KMS-11 (cell line): ENCODE results near the gene FOXN1.

Experiments used
- H2AFZ ChIP-seq: fragments of 200-600 bp; sonication (generic); 2 replicates; pipeline ENCODE4 v1.6.1; 2016; ENCODE audit warnings: antibody characterized with exemption, mixed run types, low read depth
- H3K27ac ChIP-seq: fragments of 200-600 bp; sonication (generic); 2 replicates; pipeline ENCODE4 v1.6.1; 2016; ENCODE audit warnings: mild to moderate bottlenecking, mixed run types
- H3K27me3 ChIP-seq: fragments of 200-600 bp; sonication (generic); 2 replicates; pipeline ENCODE4 v1.6.1; 2017; ENCODE audit warnings: mild to moderate bottlenecking, low read depth, mixed run types, moderate library complexity; ENCODE audit not compliant: insufficient read depth
- H3K36me3 ChIP-seq: fragments of 200-600 bp; sonication (generic); 2 replicates; pipeline ENCODE4 v1.6.1; 2017; ENCODE audit warnings: mild to moderate bottlenecking, mixed run types; ENCODE audit not compliant: insufficient read depth
- H3K4me1 ChIP-seq: fragments of 200-600 bp; sonication (generic); 2 replicates; pipeline ENCODE4 v1.6.1; 2016; ENCODE audit warnings: mild to moderate bottlenecking, low read depth, mixed run types; ENCODE audit not compliant: poor library complexity, severe bottlenecking
- H3K4me2 ChIP-seq: fragments of 200-600 bp; sonication (generic); 2 replicates; pipeline ENCODE4 v1.7.0; 2016; ENCODE audit warnings: mild to moderate bottlenecking, mixed run types
- H3K4me3 ChIP-seq: fragments of 200-600 bp; sonication (generic); IDR thresholded peaks from 2 replicates; pipeline ENCODE4 v1.6.1; 2017; ENCODE audit warnings: low read depth, low read length, mixed read lengths; ENCODE audit not compliant: insufficient read depth
- H3K79me2 ChIP-seq: fragments of 200-600 bp; sonication (generic); 2 replicates; pipeline ENCODE4 v1.6.1; 2016; ENCODE audit warnings: low read depth, mixed run types; ENCODE audit not compliant: insufficient read depth
- H3K9ac ChIP-seq: fragments of 200-600 bp; sonication (generic); 2 replicates; pipeline ENCODE4 v1.6.1; 2016; ENCODE audit warnings: mild to moderate bottlenecking, mixed run types
- H4K20me1 ChIP-seq: fragments of 200-600 bp; sonication (generic); 2 replicates; pipeline ENCODE4 v1.6.1; 2016; ENCODE audit warnings: mild to moderate bottlenecking, mixed run types; ENCODE audit not compliant: insufficient read depth
- CTCF ChIP-seq: fragments of 200-600 bp; sonication (generic); conservative IDR thresholded peaks from 2 replicates; pipeline ENCODE4 v1.6.1; 2017; ENCODE audit warnings: low read depth, mild to moderate bottlenecking, antibody characterized with exemption, low read length, moderate library complexity, mixed read lengths

FOXN1 gene

GRCh38 chr17:28578246-28579195 lies 72.4 kb downstream of the FOXN1 start:
- no peaks in the 10 kb centered on the region for H3K79me2 ChIP-seq
- H2AFZ ChIP-seq, result no peak overlapping the region
- H3K27me3 ChIP-seq, result no peaks in the 10 kb centered on the region
- H3K36me3 ChIP-seq, result peaks cover 5% of the 10 kb centered on the region; the same call in 1 of the 2 replicates
- no peaks in the 10 kb centered on the region for H4K20me1 ChIP-seq
- no peak overlapping the region for H3K27ac ChIP-seq
- no peak overlapping the region for H3K4me2 ChIP-seq
- no peak overlapping the region for H3K9ac ChIP-seq
- peaks cover 9% of the 10 kb centered on the region for H3K4me1 ChIP-seq
- TF ChIP-seq CTCF, result no peak
- no peak overlapping the region for H3K4me3 ChIP-seq

DNA sequence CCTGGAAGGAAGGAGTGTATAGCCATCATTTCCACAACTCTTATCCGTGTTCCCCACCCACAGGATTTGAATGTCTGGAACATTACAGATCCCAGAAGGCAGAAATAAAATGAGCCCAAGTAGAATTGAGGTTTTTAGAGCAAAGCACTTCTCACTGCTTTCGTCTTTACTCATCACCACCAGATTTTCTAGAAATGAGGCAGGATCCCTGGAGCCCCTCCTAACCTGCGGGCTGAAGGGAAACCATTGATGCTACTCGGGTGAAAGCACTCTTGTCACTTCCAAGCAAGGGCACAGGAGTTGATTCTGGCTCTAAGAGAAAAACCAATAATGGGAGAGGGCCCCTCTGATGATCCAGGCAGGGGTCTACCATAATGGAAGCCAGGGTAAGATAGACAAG lies 73.4 kb downstream of the FOXN1 start:
- peaks cover 8% of the 10 kb centered on the region; the same call in 1 of the 2 replicates for H3K36me3 ChIP-seq
- no peaks in the 10 kb centered on the region for H3K79me2 ChIP-seq
- H3K4me3 ChIP-seq, result no peak overlapping the region
- no peak overlapping the region for H3K9ac ChIP-seq
- H3K4me2 ChIP-seq, result no peak overlapping the region
- no peaks in the 10 kb centered on the region for H4K20me1 ChIP-seq
- H3K4me1 ChIP-seq, result peaks cover 9% of the 10 kb centered on the region
- H3K27ac ChIP-seq, result no peak overlapping the region
- H3K27me3 ChIP-seq, result no peaks in the 10 kb centered on the region
- H2AFZ ChIP-seq, result no peak overlapping the region
- TF ChIP-seq CTCF, result no peak

- Histone ChIP-seq H3K36me3 (peaks cover 14% of the 10 kb centered on the region; the same call in 1 of the 2 replicates), H3K4me3 (no peak overlapping the region), H3K4me2 (no peak overlapping the region), H3K9ac (no peak overlapping the region), H3K27ac (no peak overlapping the region; the same call in 1 of the 2 replicates), H3K79me2 (no peaks in the 10 kb centered on the region), H3K27me3 (no peaks in the 10 kb centered on the region), H2AFZ (no peak overlapping the region), H4K20me1 (no peaks in the 10 kb centered on the region), H3K4me1 (peaks cover 9% of the 10 kb centered on the region)
- TF ChIP-seq CTCF, result no peak
These were observed 74.8 kb downstream of the FOXN1 start for GRCh38 chr17:28580959-28581358.

- no peak overlapping the region for H3K27ac ChIP-seq
- H3K36me3 ChIP-seq, result peaks cover 18% of the 10 kb centered on the region; the same call in 1 of the 2 replicates
- no peaks in the 10 kb centered on the region for H3K79me2 ChIP-seq
- peaks cover 2% of the 10 kb centered on the region for H3K4me1 ChIP-seq
- no peaks in the 10 kb centered on the region for H3K27me3 ChIP-seq
- H2AFZ ChIP-seq, result no peak overlapping the region
- no peak overlapping the region for H3K9ac ChIP-seq
- H3K4me2 ChIP-seq, result no peak overlapping the region
- TF ChIP-seq CTCF, result no peak
- no peak overlapping the region for H3K4me3 ChIP-seq
- H4K20me1 ChIP-seq, result no peaks in the 10 kb centered on the region
These were observed 76.4 kb downstream of the FOXN1 start for GRCh38 chr17:28582513-28582912.
